ENCODE measurements around the gene MARCHF6.

Gene MARCHF6, protein sequence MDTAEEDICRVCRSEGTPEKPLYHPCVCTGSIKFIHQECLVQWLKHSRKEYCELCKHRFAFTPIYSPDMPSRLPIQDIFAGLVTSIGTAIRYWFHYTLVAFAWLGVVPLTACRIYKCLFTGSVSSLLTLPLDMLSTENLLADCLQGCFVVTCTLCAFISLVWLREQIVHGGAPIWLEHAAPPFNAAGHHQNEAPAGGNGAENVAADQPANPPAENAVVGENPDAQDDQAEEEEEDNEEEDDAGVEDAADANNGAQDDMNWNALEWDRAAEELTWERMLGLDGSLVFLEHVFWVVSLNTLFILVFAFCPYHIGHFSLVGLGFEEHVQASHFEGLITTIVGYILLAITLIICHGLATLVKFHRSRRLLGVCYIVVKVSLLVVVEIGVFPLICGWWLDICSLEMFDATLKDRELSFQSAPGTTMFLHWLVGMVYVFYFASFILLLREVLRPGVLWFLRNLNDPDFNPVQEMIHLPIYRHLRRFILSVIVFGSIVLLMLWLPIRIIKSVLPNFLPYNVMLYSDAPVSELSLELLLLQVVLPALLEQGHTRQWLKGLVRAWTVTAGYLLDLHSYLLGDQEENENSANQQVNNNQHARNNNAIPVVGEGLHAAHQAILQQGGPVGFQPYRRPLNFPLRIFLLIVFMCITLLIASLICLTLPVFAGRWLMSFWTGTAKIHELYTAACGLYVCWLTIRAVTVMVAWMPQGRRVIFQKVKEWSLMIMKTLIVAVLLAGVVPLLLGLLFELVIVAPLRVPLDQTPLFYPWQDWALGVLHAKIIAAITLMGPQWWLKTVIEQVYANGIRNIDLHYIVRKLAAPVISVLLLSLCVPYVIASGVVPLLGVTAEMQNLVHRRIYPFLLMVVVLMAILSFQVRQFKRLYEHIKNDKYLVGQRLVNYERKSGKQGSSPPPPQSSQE

DNA sequence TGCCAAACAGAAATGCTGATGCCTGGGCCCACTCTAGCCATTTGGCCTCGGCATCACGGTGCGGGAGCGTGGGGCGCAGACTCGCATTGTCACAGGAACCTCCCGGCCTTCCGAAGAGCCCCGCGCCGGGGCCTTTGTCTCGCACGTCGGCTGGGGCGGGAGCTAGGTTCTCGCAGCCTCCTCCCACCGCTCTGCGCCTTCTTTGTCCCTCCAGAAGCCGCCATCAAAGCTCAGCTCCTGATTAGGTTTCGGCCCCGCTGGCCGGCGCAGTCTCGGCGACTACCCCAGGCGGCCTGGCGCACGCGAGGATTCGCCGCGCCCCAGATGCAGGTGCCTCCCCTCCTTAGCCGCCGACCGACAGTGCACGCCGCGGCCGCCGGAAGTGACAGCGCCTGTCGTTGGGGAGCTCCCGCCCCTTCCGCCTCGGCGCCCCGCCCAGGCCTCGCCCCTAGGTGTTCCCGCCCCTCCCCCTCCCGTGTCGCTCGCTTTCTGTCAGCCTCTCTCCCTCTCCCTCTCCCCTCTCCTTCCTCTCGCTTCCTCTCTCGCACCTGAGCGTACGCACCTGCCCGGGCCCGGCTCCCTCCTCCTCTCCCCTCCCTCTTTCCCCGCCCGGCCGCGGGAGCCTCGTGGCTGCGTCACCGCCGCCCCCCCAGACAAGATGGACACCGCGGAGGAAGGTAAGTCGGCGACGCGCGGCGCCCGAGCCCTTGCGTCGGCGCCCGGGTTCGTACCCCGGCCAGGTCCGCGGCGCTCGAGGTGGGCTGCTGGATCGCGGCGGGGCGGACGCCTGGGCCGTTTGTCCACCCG, at the start of gene MARCHF6:
Gene MARCHF6 (plus strand): TSS at position 455 of the 807 bp plus-strand sequence. CDS start 204 bp downstream, at position 659.
- DNase-seq (ENCODE audit: low spot score) = peak; percentile 91
- TF ChIP-seq CTCF (IDR thresholded peaks at IDR 0.05; ENCODE audit: extremely low read depth, insufficient read depth, missing control alignments) = no peak
- in situ Hi-C loops (cut with MboI; ENCODE audit: low pct_unique_long_range_greater_than_20kb, low sequenced_read_pairs, unreplicated experiment) = no loop called here

DNA sequence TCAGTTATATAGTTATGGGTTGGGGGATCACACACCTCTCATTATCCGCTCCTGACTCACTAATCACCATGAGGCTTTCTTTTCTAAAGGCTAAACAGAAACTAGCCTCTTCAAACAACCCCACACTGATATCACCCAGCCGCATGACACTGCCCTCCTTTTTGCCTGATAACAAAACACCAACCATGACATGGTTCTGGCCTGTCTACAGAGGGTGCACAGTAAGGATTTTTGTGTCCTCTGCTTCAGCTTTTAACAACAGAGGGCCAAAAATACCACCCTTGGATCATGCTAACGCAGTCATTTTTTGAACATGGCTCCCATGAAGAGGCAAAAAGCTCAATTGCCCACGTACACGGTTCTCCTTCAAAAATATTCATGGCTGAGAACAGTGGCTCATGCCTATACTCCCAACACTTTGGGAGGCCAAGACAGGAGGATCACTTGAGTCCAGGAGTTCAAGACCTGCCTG, 49.8 kb upstream of the MARCHF6 start:
- TF ChIP-seq CTCF (IDR thresholded peaks at IDR 0.05; ENCODE audit: extremely low read depth, insufficient read depth, missing control alignments) = no peak
- in situ Hi-C loops (cut with MboI; ENCODE audit: low pct_unique_long_range_greater_than_20kb, low sequenced_read_pairs, unreplicated experiment) = no loop called here
- no peak for DNase-seq (ENCODE audit: low spot score)

- in situ Hi-C loops (cut with MboI; ENCODE audit: low pct_unique_long_range_greater_than_20kb, low sequenced_read_pairs, unreplicated experiment) = no loop called here
- DNase-seq (ENCODE audit: low spot score) = no peak
- no peak for TF ChIP-seq CTCF (IDR thresholded peaks at IDR 0.05; ENCODE audit: extremely low read depth, insufficient read depth, missing control alignments)
These were observed 48.6 kb upstream of the MARCHF6 start for GRCh38 chr5:10304932-10305331.

DNA sequence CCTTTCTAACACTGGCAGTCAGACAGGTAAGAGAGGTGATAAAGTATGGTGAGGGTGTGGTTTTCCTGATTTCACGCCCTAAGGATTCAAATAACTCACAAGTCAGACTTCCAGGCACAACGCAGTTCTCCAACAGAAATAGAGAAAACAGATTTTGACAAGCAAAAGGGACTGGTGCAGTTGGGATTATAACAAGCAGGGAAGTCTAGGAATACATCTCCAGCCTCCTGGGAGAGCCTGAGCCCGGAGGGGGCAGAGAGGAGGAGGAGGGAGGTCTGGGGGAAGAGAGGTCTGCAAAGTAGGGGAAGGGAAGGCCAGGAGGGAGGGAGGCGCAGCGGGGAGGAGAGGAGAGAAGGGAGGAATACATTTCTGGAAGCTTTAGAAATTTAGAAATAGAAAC, 47.4 kb upstream of the MARCHF6 start:
- DNase-seq (ENCODE audit: low spot score) = no peak
- in situ Hi-C loops (cut with MboI; ENCODE audit: low pct_unique_long_range_greater_than_20kb, low sequenced_read_pairs, unreplicated experiment) = no loop called here
- TF ChIP-seq CTCF (IDR thresholded peaks at IDR 0.05; ENCODE audit: extremely low read depth, insufficient read depth, missing control alignments) = no peak

- in situ Hi-C loops (cut with MboI; ENCODE audit: low pct_unique_long_range_greater_than_20kb, low sequenced_read_pairs, unreplicated experiment) = no loop called here
- no peak for TF ChIP-seq CTCF (IDR thresholded peaks at IDR 0.05; ENCODE audit: extremely low read depth, insufficient read depth, missing control alignments)
- DNase-seq (ENCODE audit: low spot score) = no peak
These were observed 46.7 kb upstream of the MARCHF6 start for GRCh38 chr5:10306806-10307205.
